ENCODE measurements around the gene PMPCB. TPM values are rescaled to one million over a fixed set of nuclear protein-coding genes. Genes with fewer than 3 reads are reported as not detected.
A peak's percentile ranks its signal among the peaks of the same experiment; 100 is the strongest.

The PMPCB gene
- total and polyA plus RNA-seq, 7 experiments from 2014 or later, result 55.2 to 95.7 (median 76.9) TPM

GRCh38 chr7:103348452-103348851 lies 51.2 kb downstream of the PMPCB start:
- DNase-seq (no peak), ATAC-seq (no peak)
- H3K27ac Mint-ChIP-seq, result peak overlapping the region; percentile 56 to 99 (median 96)
- POLR2A ChIA-PET, result interaction anchor here (0.6 to 3.4 kb wide), 7 partner anchors 9 to 587 kb away, joined by 4 to 18 read pairs (median 5); partner anchors contain the start of genes ARMC10, FBXL13 and PMPCB
- peak overlapping the region; percentile 91 for H3K4me3 ChIP-seq (ENCODE audit: low read length)
- peaks cover 32 to 85% (median 79%) of the 10 kb centered on the region in 7 donors for H3K4me1 Mint-ChIP-seq
- peaks cover 20 to 24% of the 10 kb centered on the region in 2 donors for H3K4me1 ChIP-seq (ENCODE audit: control insufficient read depth in 2 of 2, insufficient read depth in 2 of 2, low read length in 2 of 2)
- peak overlapping the region; percentile 93 to 100 (median 97) for H3K4me3 Mint-ChIP-seq
- H3K27me3 Mint-ChIP-seq, result no peaks in the 10 kb centered on the region
- H3K36me3 Mint-ChIP-seq, result peaks cover 0 to 16% (median 12%) of the 10 kb centered on the region in 5 donors
- H3K27ac ChIP-seq (ENCODE audit: low read depth, low read length), result peak overlapping the region; percentile 93
- H3K36me3 ChIP-seq (ENCODE audit: control insufficient read depth in 2 of 3, insufficient read depth in 3 of 3, low read length in 3 of 3), result peaks cover 0 to 20% (median 3%) of the 10 kb centered on the region in 3 experiments
- H3K27me3 ChIP-seq (ENCODE audit: control insufficient read depth in 2 of 2, insufficient read depth in 2 of 2, low read length in 2 of 2), result no peaks in the 10 kb centered on the region
- CTCF ChIA-PET, result interaction anchor here (1.2 kb wide), 1 partner anchor 49 kb away, joined by 3 read pairs; no protein-coding TSS in a partner anchor
- H3K9me3 ChIP-seq (ENCODE audit: control insufficient read depth in 2 of 3, low read length in 3 of 3), result no peaks in the 10 kb centered on the region
- intact Hi-C loops (cut with micrococcal nuclease), result loop anchor here (5.0 to 10.0 kb wide), 6 partner anchors 66 to 1666 kb away; partner anchors contain the start of genes KMT2E (in 2 of the 2), FAM185A (in 1 of the 2) and NAPEPLD (in 1 of the 2)
- H3K9me3 Mint-ChIP-seq, result no peaks in the 10 kb centered on the region

DNA sequence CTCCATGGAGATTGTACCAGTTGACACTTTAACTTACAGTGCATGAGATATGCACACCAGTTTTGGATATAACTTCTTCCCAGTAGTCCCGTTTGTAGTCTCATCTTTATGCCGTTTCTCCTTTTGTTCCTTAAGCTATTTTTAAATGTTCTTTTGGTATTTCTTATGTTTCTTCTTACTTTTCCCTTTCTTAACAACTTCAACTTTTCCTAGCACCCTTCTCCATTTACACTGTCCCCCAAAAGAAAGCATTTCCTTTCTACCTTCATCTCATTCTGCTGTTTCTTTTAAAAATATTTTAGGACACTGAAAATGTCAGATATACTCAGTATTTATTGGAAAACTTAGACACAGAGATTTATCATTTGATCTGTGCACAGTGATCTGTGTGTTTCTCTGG lies 51.7 kb downstream of the PMPCB start:
- CTCF ChIA-PET, result interaction anchor here (1.2 kb wide), 1 partner anchor 49 kb away, joined by 3 read pairs; no protein-coding TSS in a partner anchor
- POLR2A ChIA-PET, result interaction anchor here (0.6 to 3.4 kb wide), 2 partner anchors 52 to 588 kb away, joined by 4 to 18 read pairs; partner anchors contain the start of gene PMPCB

DNA sequence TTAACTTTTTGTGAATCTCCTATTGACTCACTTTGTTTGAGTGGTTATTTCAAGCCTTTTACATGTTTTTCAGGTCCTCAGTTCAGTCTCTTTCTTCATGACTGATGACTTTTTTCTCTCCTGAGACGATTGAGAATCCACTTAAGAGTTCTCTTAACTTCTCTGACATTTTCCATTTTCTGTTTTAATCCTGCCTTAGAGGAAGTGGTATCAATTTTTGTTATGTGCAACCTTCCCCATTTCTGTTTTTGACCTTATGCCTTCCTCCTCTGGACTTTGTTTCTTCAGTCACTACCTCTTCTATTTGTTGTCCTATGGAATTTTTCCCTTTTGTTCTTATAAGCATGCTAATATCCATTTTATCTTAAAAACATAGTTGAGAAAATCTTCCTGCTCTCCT lies 52.6 kb downstream of the PMPCB start:
- CTCF ChIA-PET, result interaction anchor here (1.2 kb wide), 1 partner anchor 50 kb away, joined by 3 read pairs; no protein-coding TSS in a partner anchor
- no peaks in the 10 kb centered on the region for H3K9me3 Mint-ChIP-seq
- Histone ChIP-seq H3K27me3 (ENCODE audit: control insufficient read depth in 2 of 2, insufficient read depth in 2 of 2, low read length in 2 of 2) (no peaks in the 10 kb centered on the region), H3K4me3 (ENCODE audit: low read length) (no peak overlapping the region), H3K27ac (ENCODE audit: low read depth, low read length) (no peak overlapping the region), H3K4me1 (ENCODE audit: control insufficient read depth in 2 of 2, insufficient read depth in 2 of 2, low read length in 2 of 2) (peaks cover 21% of the 10 kb centered on the region in 2 donors), H3K9me3 (ENCODE audit: control insufficient read depth in 2 of 3, low read length in 3 of 3) (no peaks in the 10 kb centered on the region), H3K36me3 (ENCODE audit: control insufficient read depth in 2 of 3, insufficient read depth in 3 of 3, low read length in 3 of 3) (peaks cover 0 to 17% (median 9%) of the 10 kb centered on the region in 3 experiments)
- POLR2A ChIA-PET, result interaction anchor here (3.4 kb wide), 1 partner anchor 53 kb away, joined by 18 read pairs; the partner anchor contains the start of gene PMPCB
- peak overlapping the region; percentile 50 to 99 (median 90) for H3K4me3 Mint-ChIP-seq
- no peaks in the 10 kb centered on the region for H3K27me3 Mint-ChIP-seq
- H3K36me3 Mint-ChIP-seq, result peaks cover 0 to 16% (median 13%) of the 10 kb centered on the region in 5 donors
- intact Hi-C loops (cut with micrococcal nuclease), result loop anchor here (5.0 to 10.0 kb wide), 6 partner anchors 68 to 1665 kb away; partner anchors contain the start of genes KMT2E (in 2 of the 2), FAM185A (in 1 of the 2) and NAPEPLD (in 1 of the 2)
- H3K4me1 Mint-ChIP-seq, result peaks cover 29 to 80% (median 70%) of the 10 kb centered on the region in 7 donors
- peak overlapping the region; percentile 12 to 62 (median 46) for H3K27ac Mint-ChIP-seq
- DNase-seq (no peak), ATAC-seq (no peak)

More for the DNA sequence above, 51.7 kb downstream of the PMPCB start:
- peaks cover 0 to 16% (median 12%) of the 10 kb centered on the region in 5 donors for H3K36me3 Mint-ChIP-seq
- peaks cover 30 to 84% (median 74%) of the 10 kb centered on the region in 7 donors for H3K4me1 Mint-ChIP-seq
- H3K27me3 ChIP-seq (ENCODE audit: control insufficient read depth in 2 of 2, insufficient read depth in 2 of 2, low read length in 2 of 2), result no peaks in the 10 kb centered on the region
- ATAC-seq (no peak), DNase-seq (no peak)
- peaks cover 21% of the 10 kb centered on the region in 2 donors for H3K4me1 ChIP-seq (ENCODE audit: control insufficient read depth in 2 of 2, insufficient read depth in 2 of 2, low read length in 2 of 2)
- H3K27me3 Mint-ChIP-seq, result no peaks in the 10 kb centered on the region
- H3K9me3 ChIP-seq (ENCODE audit: control insufficient read depth in 2 of 3, low read length in 3 of 3), result no peaks in the 10 kb centered on the region
- H3K4me3 Mint-ChIP-seq, result peak overlapping the region; percentile 81 to 100 (median 97)
- no peaks in the 10 kb centered on the region for H3K9me3 Mint-ChIP-seq
- peak overlapping the region; percentile 34 to 97 (median 73) for H3K27ac Mint-ChIP-seq
- H3K36me3 ChIP-seq (ENCODE audit: control insufficient read depth in 2 of 3, insufficient read depth in 3 of 3, low read length in 3 of 3), result peaks cover 0 to 22% (median 3%) of the 10 kb centered on the region in 3 experiments
- peak overlapping the region; percentile 93 for H3K27ac ChIP-seq (ENCODE audit: low read depth, low read length)
- intact Hi-C loops (cut with micrococcal nuclease), result loop anchor here (5.0 to 10.0 kb wide), 6 partner anchors 67 to 1666 kb away; partner anchors contain the start of genes KMT2E (in 2 of the 2), FAM185A (in 1 of the 2) and NAPEPLD (in 1 of the 2)
- peak overlapping the region; percentile 91 for H3K4me3 ChIP-seq (ENCODE audit: low read length)

Other genes with a start within 250 kb of the PMPCB start
- 1 to 10 TPM in 3 of 5 experiments, under 1 TPM in 2; 0.44 to 1.9 (median 1.2) TPM for gene FBXL13, start 222.6 kb upstream of the PMPCB start, total RNA-seq
- gene FBXL13, start 222.6 kb upstream of the PMPCB start, polyA plus RNA-seq, result under 1 TPM in 1 of 2 donors, not detected in 1; 0.51 TPM
- 10 to 100 TPM; 13.6 to 36.4 (median 27.5) TPM for gene ARMC10, start 222.3 kb upstream of the PMPCB start, total RNA-seq
- gene ARMC10, start 222.3 kb upstream of the PMPCB start, polyA plus RNA-seq, result 10 to 100 TPM; 46.3 to 46.4 TPM
- 10 to 100 TPM in 3 of 5 experiments, 1 to 10 TPM in 2; 2.9 to 19.7 (median 14.0) TPM for gene NAPEPLD, start 148.3 kb upstream of the PMPCB start, total RNA-seq
- 1 to 10 TPM; 8.4 to 9.9 TPM for gene NAPEPLD, start 148.3 kb upstream of the PMPCB start, polyA plus RNA-seq
- 10 to 100 TPM; 30.1 to 52.7 (median 38.0) TPM for gene DNAJC2, start 47.3 kb downstream of the PMPCB start, total RNA-seq
- 10 to 100 TPM; 18.2 to 22.5 TPM for gene DNAJC2, start 47.3 kb downstream of the PMPCB start, polyA plus RNA-seq
- 100 to 1,000 TPM in 1 of 5 experiments, 10 to 100 TPM in 4; 60.8 to 152 (median 63.2) TPM for gene PSMC2, start 50.2 kb downstream of the PMPCB start, total RNA-seq
- 100 to 1,000 TPM in 1 of 2 donors, 10 to 100 TPM in 1; 97.5 to 111 TPM for gene PSMC2, start 50.2 kb downstream of the PMPCB start, polyA plus RNA-seq
- not detected for gene SLC26A5, start 148.8 kb downstream of the PMPCB start, total RNA-seq
- not detected for gene SLC26A5, start 148.8 kb downstream of the PMPCB start, polyA plus RNA-seq